ENCODE data around the gene CYGB. TPM values are rescaled to one million over a fixed set of nuclear protein-coding genes. Genes with fewer than 3 reads are reported as not detected.

Gene CYGB
- total RNA-seq, 1 experiment from 2014 or later: 0.56 TPM

DNA sequence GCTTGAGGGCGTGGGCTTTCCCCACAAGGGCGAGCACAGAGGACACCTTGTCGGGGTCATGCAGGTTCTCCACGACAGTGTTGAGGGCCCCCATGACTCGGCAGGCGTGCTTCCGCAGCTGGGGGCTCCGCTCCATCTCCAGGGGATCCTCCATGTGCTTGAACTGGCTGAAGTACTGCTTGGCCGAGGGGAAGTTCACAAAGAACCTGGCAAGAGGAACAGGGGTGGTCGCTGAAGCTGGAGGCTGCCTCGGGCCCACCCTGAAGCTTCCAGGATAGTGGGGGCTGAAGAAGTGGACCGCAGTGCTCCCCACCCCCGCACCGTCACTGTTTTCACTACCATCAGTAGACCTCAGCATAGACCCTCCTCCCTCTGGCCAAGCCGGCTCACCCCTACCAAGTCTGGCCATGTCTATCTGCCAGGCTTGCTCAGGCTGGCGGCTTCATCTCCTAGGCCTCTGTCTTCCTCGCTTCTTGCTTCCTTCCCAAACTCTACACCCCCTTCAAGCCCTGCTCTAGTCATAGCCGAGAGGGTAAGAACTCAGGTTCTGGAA, 5.9 kb downstream of the CYGB start:
- CTCF ChIA-PET: no interaction called here
- peaks cover 15% of the 10 kb centered on the region for H3K4me1 ChIP-seq (ENCODE audit: insufficient read depth, low read length, poor library complexity, severe bottlenecking)

DNA sequence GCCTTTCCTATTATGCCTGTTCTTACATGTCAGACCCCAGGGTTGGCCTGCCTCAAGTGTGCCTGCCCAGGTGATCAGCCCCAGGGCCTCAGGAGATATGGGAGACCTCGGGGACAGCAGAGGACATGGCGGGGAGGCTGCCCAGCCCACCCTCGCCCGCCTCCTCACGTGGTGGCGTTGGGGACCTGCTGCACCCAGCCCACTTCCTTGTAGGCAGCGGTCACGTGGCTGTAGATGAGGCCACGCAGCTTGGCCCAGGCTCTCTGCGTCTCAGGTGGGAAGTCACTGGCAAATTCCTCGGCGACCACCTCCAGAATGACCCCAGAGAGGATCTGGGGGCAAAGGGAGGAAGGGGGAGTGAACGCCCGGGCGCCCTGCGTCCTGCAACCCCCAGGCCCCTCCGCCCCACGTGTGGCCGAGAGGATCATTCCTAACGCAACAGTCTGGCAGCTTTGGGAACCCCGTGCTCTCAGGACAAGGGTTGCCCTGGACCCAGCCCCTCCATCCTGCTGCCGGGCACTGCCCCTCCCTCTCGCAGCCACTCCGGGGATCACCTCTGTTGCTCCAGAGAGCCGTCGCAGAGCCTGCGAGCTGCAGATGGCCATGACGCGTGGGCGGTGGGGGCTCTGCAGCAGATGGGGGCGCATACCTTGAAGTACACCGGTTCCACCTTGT, 6.6 kb downstream of the CYGB start:
- no peaks in the 10 kb centered on the region for H3K36me3 ChIP-seq (ENCODE audit: insufficient read depth, low read length, poor library complexity, severe bottlenecking)
- no peak overlapping the region for H3K27ac ChIP-seq (ENCODE audit: low read depth, low read length, poor library complexity, severe bottlenecking)
- intact Hi-C loops (cut with micrococcal nuclease; ENCODE audit: unreplicated experiment): no loop called here
- H3K9me3 ChIP-seq (ENCODE audit: low read depth, low read length, poor library complexity, severe bottlenecking): no peaks in the 10 kb centered on the region
- ChIA-PET POLR2A (ENCODE audit: low non-redundant PET) (no interaction called here), CTCF (no interaction called here)
- no peak overlapping the region for H3K4me3 ChIP-seq (ENCODE audit: low read depth, low read length, poor library complexity, severe bottlenecking)
- BruUV-seq (replicated peaks): no TSS peak
- TF ChIP-seq EZH2 (IDR thresholded peaks at IDR 0.05; ENCODE audit: borderline replicate concordance, low read depth, low read length, poor library complexity, severe bottlenecking): no peak
- TF ChIP-seq, protein P1, sequence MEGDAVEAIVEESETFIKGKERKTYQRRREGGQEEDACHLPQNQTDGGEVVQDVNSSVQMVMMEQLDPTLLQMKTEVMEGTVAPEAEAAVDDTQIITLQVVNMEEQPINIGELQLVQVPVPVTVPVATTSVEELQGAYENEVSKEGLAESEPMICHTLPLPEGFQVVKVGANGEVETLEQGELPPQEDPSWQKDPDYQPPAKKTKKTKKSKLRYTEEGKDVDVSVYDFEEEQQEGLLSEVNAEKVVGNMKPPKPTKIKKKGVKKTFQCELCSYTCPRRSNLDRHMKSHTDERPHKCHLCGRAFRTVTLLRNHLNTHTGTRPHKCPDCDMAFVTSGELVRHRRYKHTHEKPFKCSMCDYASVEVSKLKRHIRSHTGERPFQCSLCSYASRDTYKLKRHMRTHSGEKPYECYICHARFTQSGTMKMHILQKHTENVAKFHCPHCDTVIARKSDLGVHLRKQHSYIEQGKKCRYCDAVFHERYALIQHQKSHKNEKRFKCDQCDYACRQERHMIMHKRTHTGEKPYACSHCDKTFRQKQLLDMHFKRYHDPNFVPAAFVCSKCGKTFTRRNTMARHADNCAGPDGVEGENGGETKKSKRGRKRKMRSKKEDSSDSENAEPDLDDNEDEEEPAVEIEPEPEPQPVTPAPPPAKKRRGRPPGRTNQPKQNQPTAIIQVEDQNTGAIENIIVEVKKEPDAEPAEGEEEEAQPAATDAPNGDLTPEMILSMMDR (conservative IDR thresholded peaks at IDR 0.05; ENCODE audit: low read depth, low read length): no peak
- H3K27me3 ChIP-seq (replicated peaks; ENCODE audit: insufficient read depth, low read depth, low read length, poor library complexity): no peaks in the 10 kb centered on the region
- no peak for DNase-seq (ENCODE audit: low spot score)
- peaks cover 15% of the 10 kb centered on the region for H3K4me1 ChIP-seq (ENCODE audit: insufficient read depth, low read length, poor library complexity, severe bottlenecking)

More for the DNA sequence above, 5.9 kb downstream of the CYGB start:
- no TSS peak for BruUV-seq (replicated peaks)
- POLR2A ChIA-PET (ENCODE audit: low non-redundant PET): no interaction called here
- intact Hi-C loops (cut with micrococcal nuclease; ENCODE audit: unreplicated experiment): no loop called here
- TF ChIP-seq EZH2 (IDR thresholded peaks at IDR 0.05; ENCODE audit: borderline replicate concordance, low read depth, low read length, poor library complexity, severe bottlenecking): no peak
- TF ChIP-seq, protein P1 (conservative IDR thresholded peaks at IDR 0.05; ENCODE audit: low read depth, low read length): no peak
- no peak overlapping the region for H3K4me3 ChIP-seq (ENCODE audit: low read depth, low read length, poor library complexity, severe bottlenecking)
- H3K9me3 ChIP-seq (ENCODE audit: low read depth, low read length, poor library complexity, severe bottlenecking): no peaks in the 10 kb centered on the region
- no peak for DNase-seq (ENCODE audit: low spot score)
- H3K36me3 ChIP-seq (ENCODE audit: insufficient read depth, low read length, poor library complexity, severe bottlenecking): no peaks in the 10 kb centered on the region
- no peak overlapping the region for H3K27ac ChIP-seq (ENCODE audit: low read depth, low read length, poor library complexity, severe bottlenecking)
- no peaks in the 10 kb centered on the region for H3K27me3 ChIP-seq (replicated peaks; ENCODE audit: insufficient read depth, low read depth, low read length, poor library complexity)

DNA sequence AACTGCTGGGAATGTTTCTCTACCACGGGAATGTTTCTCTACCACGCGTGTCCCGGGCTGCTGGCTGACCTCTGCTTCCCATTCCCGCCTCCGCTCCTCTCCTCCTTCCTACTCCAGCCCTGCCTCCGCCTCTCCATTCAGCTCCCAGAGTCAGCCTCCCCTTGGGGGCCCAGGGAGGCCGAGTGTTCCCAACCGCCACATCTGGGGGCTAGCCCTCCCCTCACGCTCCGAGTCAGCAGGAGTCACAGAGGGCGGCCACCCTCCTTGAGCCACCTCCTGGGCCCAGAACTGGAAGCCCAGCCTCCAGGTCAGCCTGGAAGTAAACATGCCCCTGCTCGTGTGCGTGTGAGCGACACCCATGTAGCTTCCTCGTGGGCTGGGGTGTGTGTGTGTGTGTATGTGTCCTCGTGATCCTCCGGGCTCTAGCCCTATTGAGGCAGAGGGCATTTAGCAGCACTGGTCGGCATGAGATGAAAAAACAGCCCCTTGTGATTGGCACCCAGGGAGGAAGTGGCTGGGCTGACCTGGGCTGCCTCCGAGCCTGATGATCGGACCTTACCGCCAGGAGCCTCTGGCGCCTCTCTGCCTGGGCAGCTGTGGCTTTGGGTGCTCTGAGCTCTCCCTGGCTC, 7.3 kb downstream of the CYGB start:
- H3K27ac ChIP-seq (ENCODE audit: low read depth, low read length, poor library complexity, severe bottlenecking): peak overlapping the region; percentile 54
- H3K4me3 ChIP-seq (ENCODE audit: low read depth, low read length, poor library complexity, severe bottlenecking): no peak overlapping the region
- peaks cover 15% of the 10 kb centered on the region for H3K4me1 ChIP-seq (ENCODE audit: insufficient read depth, low read length, poor library complexity, severe bottlenecking)
- CTCF ChIA-PET: no interaction called here
- POLR2A ChIA-PET (ENCODE audit: low non-redundant PET): no interaction called here
- no peak for TF ChIP-seq EZH2 (IDR thresholded peaks at IDR 0.05; ENCODE audit: borderline replicate concordance, low read depth, low read length, poor library complexity, severe bottlenecking)
- TF ChIP-seq, protein P1 (conservative IDR thresholded peaks at IDR 0.05; ENCODE audit: low read depth, low read length): no peak
- H3K36me3 ChIP-seq (ENCODE audit: insufficient read depth, low read length, poor library complexity, severe bottlenecking): no peaks in the 10 kb centered on the region
- no peaks in the 10 kb centered on the region for H3K27me3 ChIP-seq (replicated peaks; ENCODE audit: insufficient read depth, low read depth, low read length, poor library complexity)
- H3K9me3 ChIP-seq (ENCODE audit: low read depth, low read length, poor library complexity, severe bottlenecking): no peaks in the 10 kb centered on the region
- no TSS peak for BruUV-seq (replicated peaks)
- intact Hi-C loops (cut with micrococcal nuclease; ENCODE audit: unreplicated experiment): no loop called here
- DNase-seq (ENCODE audit: low spot score): no peak

Measured in A673 (cell line).